NCI-H2227 (cell line): ENCODE data around the gene MKNK1.
A peak's percentile ranks its signal among the peaks of the same experiment; 100 is the strongest.

Experiments used
- DNase-seq: peaks from one replicate; lab custom pipeline; 2025; ENCODE audit not compliant: unreplicated experiment; lab: John Stamatoyannopoulos, UW

The MKNK1 gene

GRCh38 chr1:46568461-46568891, 35.6 kb downstream of the MKNK1 start:
- no peak for DNase-seq

DNA sequence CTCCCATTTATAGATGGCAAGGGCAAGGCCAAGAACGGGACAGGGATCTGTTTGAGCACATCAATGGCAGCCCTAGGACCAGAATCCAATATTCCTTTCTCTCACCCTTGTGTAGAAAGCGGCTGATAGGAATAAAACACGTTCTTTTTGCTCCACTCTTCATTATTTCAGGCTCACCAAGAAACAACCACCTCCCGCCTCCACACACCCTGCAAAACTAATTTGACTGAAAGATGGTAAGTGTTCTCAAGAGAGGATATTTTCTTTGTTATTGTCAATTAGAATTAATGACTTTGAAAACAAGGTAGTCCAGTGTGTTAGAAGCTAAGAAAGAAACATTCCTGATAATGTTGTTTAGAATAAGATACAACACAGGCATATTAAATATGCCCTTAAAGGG, 40.7 kb downstream of the MKNK1 start:
- DNase-seq = no peak

GRCh38 chr1:46562498-46562897, 41.6 kb downstream of the MKNK1 start:
- no peak for DNase-seq

DNA sequence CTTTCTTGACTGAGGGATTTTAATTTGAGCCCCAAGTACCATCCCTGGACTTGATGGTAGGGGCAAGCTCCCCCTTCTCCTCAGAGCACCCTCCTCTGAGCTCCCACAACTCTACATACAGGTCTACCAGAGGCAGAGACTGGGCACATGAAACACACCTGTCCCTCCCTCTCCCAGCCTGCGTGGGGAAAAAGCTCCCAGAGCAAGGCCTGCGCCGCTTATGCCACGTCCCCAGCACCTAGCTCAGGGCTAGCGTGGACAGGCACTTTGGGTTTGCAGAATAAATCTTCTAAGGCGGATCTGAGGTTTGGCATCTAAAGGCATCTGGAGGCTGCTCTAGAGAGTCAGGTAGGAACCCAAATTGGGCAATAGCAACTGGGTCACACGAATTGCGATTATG, 45.1 kb downstream of the MKNK1 start:
- no peak for DNase-seq

GRCh38 chr1:46558141-46558963, 45.7 kb downstream of the MKNK1 start:
- peak; percentile 77 for DNase-seq

GRCh38 chr1:46557403-46557802, 46.7 kb downstream of the MKNK1 start:
- no peak for DNase-seq

DNA sequence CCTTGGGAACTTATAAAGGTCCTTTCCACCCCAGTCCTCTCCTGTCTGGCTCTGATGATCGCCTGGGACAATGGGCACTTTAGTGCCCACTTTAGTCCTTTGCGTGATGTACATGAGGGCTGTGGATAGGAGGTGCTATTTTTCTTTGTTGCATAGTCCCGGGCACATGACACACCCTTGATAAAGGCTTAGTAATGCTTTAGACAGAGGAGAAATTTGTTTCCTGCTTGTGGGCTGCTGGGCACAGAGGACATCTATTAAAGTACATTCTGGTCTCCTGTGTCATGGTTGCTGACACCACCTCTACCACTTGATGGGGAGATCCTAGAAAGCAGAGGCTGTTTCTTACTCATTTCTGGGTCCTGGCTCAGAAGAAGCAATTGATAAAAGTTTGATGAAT, 47.2 kb downstream of the MKNK1 start:
- DNase-seq = no peak

- no peak for DNase-seq
Observed at GRCh38 chr1:46555826-46556619, 48.0 kb downstream of the MKNK1 start.

- DNase-seq = peak; percentile 62
Observed at GRCh38 chr1:46554597-46555381, 49.3 kb downstream of the MKNK1 start.

GRCh38 chr1:46554236-46554596, 49.9 kb downstream of the MKNK1 start:
- no peak for DNase-seq

DNA sequence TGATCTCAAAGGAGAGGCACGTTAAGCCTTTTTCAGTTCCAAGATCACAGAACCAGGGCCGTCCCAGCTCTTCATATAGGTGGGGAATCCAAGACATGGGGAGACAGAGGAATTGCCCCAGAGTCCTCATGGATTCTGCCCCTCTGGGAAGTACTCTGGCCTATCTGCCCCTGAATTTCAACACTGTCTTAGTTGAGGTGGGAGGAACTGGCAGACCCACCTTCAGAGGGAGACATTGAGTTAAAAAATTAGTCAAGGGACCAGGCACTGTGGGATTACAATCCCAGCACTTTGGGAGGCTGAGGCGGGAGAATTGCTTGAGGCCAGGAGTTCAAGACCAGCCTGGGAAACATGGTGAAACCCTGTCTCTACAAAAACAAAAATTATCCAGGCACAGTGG, 50.6 kb downstream of the MKNK1 start:
- no peak for DNase-seq

- DNase-seq = no peak
Observed at GRCh38 chr1:46552357-46553237, 51.5 kb downstream of the MKNK1 start.

DNA sequence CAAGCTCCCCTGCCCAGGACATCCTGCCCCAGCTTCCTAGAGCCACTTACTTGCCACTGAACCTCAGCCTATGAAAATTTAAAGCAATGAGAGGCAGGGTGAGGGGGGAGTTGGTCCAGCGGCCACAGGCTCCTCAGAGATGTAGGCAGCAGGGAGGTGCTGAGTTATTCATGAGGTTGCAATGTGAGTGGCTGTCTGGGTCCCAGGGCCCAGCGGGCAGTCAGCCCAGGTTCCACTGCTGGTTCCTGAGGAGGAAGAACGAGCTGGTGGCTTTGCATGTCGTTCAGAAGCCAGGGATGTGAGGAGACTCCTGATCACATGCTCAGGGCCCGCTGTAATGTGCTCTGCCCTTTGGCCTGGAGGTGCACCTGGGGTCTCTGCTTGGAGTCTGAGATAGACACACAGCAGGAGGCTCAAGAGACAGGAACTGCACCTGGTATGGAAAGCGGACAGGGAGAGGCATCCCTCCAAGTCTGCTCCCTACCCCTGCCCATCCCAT, 52.4 kb downstream of the MKNK1 start, which contains the start of gene KNCN:
Gene KNCN, minus strand, starts transcription at position 51 of the 499 bp plus-strand sequence. CDS start 432 bp downstream, outside the sequence.
- DNase-seq = no peak

- peak; percentile 70 for DNase-seq
Observed at GRCh38 chr1:46550751-46551231, 53.3 kb downstream of the MKNK1 start.

DNA sequence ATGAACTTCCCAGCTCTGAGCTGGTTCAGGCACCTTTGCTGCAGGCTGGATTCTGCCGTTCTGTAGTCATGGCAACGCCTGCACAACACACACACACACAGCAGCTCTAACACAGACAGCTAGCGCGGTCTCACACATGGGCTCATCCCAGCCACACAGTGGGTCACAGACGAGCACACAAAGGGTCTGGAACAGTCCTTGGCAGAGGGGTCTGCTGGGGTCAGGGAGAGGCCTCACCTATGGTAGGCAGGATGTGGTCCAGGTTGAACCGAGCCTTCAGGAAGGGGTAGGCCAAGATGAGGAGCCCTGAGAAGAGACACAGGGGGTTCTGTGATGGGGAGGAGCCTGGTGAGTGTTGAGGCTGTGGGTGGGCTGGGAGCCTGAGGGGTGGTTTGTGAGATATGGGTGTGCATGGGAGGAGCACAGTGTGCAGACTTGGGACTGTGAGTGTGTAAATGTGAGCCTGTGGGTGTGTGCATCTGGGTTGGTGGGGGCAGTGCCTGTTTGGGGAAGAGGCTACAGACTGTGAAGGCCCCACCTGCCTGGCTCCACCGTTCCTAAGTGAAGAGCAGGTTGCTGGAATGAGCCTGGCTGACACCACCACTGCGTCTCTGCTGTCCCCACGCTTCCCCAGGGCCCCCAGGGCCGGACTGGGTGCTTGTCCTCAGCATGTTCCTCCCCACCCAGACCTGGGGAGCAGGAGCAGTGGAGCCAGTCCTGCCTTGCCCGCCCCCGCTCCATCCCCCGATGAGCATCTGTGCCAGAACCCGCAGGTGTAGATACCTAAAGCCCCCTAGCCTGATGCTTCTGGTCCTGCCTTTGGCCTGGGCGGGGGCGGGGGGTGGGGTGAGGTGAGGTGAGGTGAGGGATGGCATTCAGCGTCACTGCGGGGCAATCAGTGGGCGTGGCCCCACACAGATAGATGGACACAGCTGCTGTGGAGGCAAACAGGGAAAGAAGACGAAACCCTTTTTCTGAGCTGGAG, 54.1 kb downstream of the MKNK1 start:
- DNase-seq = peak; percentile 91

DNA sequence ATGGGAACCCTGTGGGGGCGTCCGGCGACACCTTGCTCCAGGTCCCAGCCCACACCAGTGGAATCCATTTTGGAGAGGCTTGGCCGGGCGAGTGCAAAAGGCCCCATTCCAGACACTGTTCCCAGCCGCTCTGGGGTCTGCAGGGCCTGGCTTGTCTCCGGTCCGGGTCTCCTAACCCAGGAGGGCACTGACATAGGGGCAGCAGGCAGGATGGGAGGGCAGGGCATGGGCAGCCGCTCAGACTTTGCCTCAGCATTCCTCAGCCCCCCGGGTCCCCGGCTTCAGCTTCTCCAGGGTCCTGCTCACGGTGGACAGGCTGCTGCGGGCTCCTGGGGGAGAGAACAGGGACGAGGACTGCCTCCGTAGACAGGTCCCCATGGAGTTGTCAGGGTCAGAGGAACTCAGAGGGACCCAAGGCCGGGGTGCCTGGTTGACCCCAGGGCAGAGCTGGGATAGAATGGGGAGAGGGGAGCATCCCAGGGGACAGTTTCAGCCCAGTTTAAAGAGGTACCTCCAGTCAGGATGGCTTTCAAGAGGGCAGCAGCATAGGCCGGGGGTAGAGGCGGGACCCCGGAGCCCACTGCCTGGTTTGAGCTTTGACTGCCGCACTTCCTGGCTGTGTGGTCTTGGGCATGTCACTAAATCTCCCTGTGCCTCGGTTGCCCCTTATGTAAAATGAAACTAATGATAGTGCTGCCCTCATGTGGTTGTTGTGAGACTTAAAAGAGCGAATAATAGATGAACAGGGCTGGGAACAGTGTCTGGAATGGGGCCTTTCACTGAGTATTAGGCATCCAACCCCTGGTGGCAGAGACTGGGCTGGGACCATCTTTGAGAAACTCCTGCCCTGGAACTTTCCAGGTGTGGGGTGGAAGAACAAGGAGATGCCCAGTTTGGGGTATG, 56.3 kb downstream of the MKNK1 start:
- peak; percentile 37 for DNase-seq

DNA sequence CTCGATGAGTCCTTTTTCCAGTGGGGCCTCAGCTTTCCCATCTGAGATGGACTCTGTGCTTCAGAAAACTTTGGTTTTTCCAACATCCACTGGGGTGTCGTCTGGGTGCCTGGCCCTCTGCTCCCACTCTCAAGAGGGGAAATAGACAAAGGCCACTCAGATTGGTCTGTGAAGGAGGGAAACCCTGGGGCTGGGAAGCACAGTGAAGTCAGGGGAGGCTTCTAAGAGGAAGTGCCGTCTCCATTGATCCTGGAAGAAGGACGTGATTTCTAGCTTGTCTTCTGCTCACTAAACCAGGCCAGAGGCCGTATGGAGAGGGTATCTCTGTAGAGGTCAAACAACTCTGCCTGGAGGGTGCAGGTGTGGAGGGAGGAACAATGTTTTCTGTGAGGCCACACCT, 57.9 kb downstream of the MKNK1 start:
- DNase-seq = no peak

- DNase-seq = no peak
Observed at GRCh38 chr1:46545784-46546183, 58.3 kb downstream of the MKNK1 start.
